H9 (cell line): ENCODE data around the gene TEX19. TPM values are rescaled to one million over a fixed set of nuclear protein-coding genes. Genes with fewer than 3 reads are reported as not detected.

Source experiments
- DNase-seq: peaks from one replicate; pipeline ENCODE4 v3.0.0-alpha.2; 2017
- H2AFZ ChIP-seq: one replicate; pipeline ENCODE4 v1.6.1; 2013; ENCODE audit warnings: mild to moderate bottlenecking, low read length, control low read depth, moderate library complexity
- H2AK5ac ChIP-seq: 2 replicates; pipeline ENCODE4 v1.6.1; 2013; ENCODE audit warnings: low read length, control low read depth, mixed read lengths; ENCODE audit not compliant: insufficient read length
- H2BK120ac ChIP-seq: one replicate; pipeline ENCODE4 v1.6.1; 2013; ENCODE audit warnings: low read depth, mild to moderate bottlenecking, low read length, control low read depth, inconsistent platforms; ENCODE audit not compliant: poor library complexity, severe bottlenecking
- H2BK12ac ChIP-seq: 2 replicates; pipeline ENCODE4 v1.6.1; 2013; ENCODE audit warnings: low read length, control low read depth, mixed read lengths, low read depth; ENCODE audit not compliant: insufficient read length
- H2BK15ac ChIP-seq: 2 replicates; pipeline ENCODE4 v1.6.1; 2013; ENCODE audit warnings: low read depth, low read length, control low read depth
- H2BK20ac ChIP-seq: one replicate; pipeline ENCODE4 v1.6.1; 2013; ENCODE audit warnings: low read depth, mild to moderate bottlenecking, low read length, control low read depth, inconsistent platforms; ENCODE audit not compliant: poor library complexity, severe bottlenecking
- H2BK5ac ChIP-seq: 2 replicates; pipeline ENCODE4 v1.6.1; 2013; ENCODE audit warnings: low read length, control low read depth, mixed read lengths; ENCODE audit not compliant: insufficient read length
- H3K14ac ChIP-seq: 2 replicates; pipeline ENCODE4 v1.6.1; 2013; ENCODE audit warnings: low read length, control low read depth; ENCODE audit not compliant: insufficient read depth
- H3K18ac ChIP-seq: 2 replicates; pipeline ENCODE4 v1.6.1; 2013; ENCODE audit warnings: low read depth, mild to moderate bottlenecking, mixed read lengths, low read length, control low read depth; ENCODE audit not compliant: insufficient read length
- H3K23ac ChIP-seq: 2 replicates; pipeline ENCODE4 v1.6.1; 2013; ENCODE audit warnings: low read length, control low read depth, mixed read lengths, low read depth; ENCODE audit not compliant: insufficient read length
- H3K23me2 ChIP-seq: 2 replicates; pipeline ENCODE4 v1.6.1; 2013; ENCODE audit warnings: low read depth, mild to moderate bottlenecking, mixed read lengths, low read length, control low read depth; ENCODE audit not compliant: insufficient read length, poor library complexity, severe bottlenecking
- H3K27ac ChIP-seq: 2 replicates; pipeline ENCODE4 v1.5.1; 2013; ENCODE audit warnings: low read length, control low read depth, mixed read lengths, low read depth; ENCODE audit not compliant: insufficient read length
- H3K27me3 ChIP-seq: 2 replicates; pipeline ENCODE4 v1.6.1; 2013; ENCODE audit warnings: low read length, control low read depth, inconsistent platforms; ENCODE audit not compliant: insufficient read depth
- H3K4ac ChIP-seq: 2 replicates; pipeline ENCODE4 v1.6.1; 2013; ENCODE audit warnings: low read depth, mild to moderate bottlenecking, control low read depth, inconsistent platforms, low read length, moderate library complexity
- H3K4me1 ChIP-seq: 2 replicates; pipeline ENCODE4 v1.6.1; 2013; ENCODE audit warnings: low read length, control low read depth, inconsistent platforms; ENCODE audit not compliant: insufficient read depth
- H3K4me2 ChIP-seq: 2 replicates; pipeline ENCODE4 v1.6.1; 2013; ENCODE audit warnings: low read length, control low read depth, mixed read lengths; ENCODE audit not compliant: insufficient read length, insufficient read depth
- H3K56ac ChIP-seq: 2 replicates; pipeline ENCODE4 v1.6.1; 2013; ENCODE audit warnings: low read depth, mild to moderate bottlenecking, mixed read lengths, low read length, control low read depth; ENCODE audit not compliant: insufficient read length
- H3K79me1 ChIP-seq: 2 replicates; pipeline ENCODE4 v1.6.1; 2013; ENCODE audit warnings: low read depth, mild to moderate bottlenecking, moderate library complexity, low read length, control low read depth, inconsistent platforms; ENCODE audit not compliant: insufficient read depth, poor library complexity, severe bottlenecking
- H3K79me2 ChIP-seq: 2 replicates; pipeline ENCODE4 v1.6.1; 2013; ENCODE audit warnings: low read length, control low read depth, inconsistent platforms; ENCODE audit not compliant: insufficient read depth
- H3K9ac ChIP-seq: 2 replicates; pipeline ENCODE4 v1.6.1; 2013; ENCODE audit warnings: low read length, control low read depth, mixed read lengths; ENCODE audit not compliant: insufficient read length; ENCODE audit errors: extremely low read depth
- H3K9me3 ChIP-seq: one replicate; pipeline ENCODE4 v1.6.1; 2013; ENCODE audit warnings: low read depth, low read length, inconsistent platforms; ENCODE audit not compliant: control insufficient read depth
- H3T11ph ChIP-seq: one replicate; pipeline ENCODE4 v1.6.1; 2013; ENCODE audit warnings: mild to moderate bottlenecking, low read length, control low read depth, inconsistent platforms
- H4K20me1 ChIP-seq: one replicate; pipeline ENCODE4 v1.6.1; 2013; ENCODE audit not compliant: control insufficient read depth, insufficient read length, insufficient read depth
- H4K5ac ChIP-seq: 2 replicates; pipeline ENCODE4 v1.6.1; 2013; ENCODE audit warnings: low read depth, mild to moderate bottlenecking, mixed read lengths, low read length, control low read depth; ENCODE audit not compliant: insufficient read length
- H4K8ac ChIP-seq: replicated peaks from 2 replicates; pipeline ENCODE4 v1.6.1; 2013; ENCODE audit warnings: low read length, control low read depth, mixed read lengths, low read depth; ENCODE audit not compliant: insufficient read length
- H4K91ac ChIP-seq: 2 replicates; pipeline ENCODE4 v1.6.1; 2013; ENCODE audit warnings: low read depth, mild to moderate bottlenecking, moderate library complexity, mixed read lengths, low read length, control low read depth; ENCODE audit not compliant: insufficient read length
- H3K27ac Mint-ChIP-seq, 3 experiments: 2 replicates in 2 of 3; 3 replicates in 1 of 3; pipeline ENCODE4 v1.8.0; 2020 to 2021; ENCODE audit warnings: mixed read lengths in 3 of 3, mild to moderate bottlenecking in 1 of 3, moderate library complexity in 1 of 3
- H3K27me3 Mint-ChIP-seq: 2 replicates; pipeline ENCODE4 v1.8.0; 2021; ENCODE audit warnings: low read depth, mild to moderate bottlenecking, moderate library complexity, mixed read lengths
- H3K36me3 Mint-ChIP-seq, 3 experiments: 2 replicates in 2 of 3; 3 replicates in 1 of 3; pipeline ENCODE4 v1.8.0; 2020 to 2021; ENCODE audit warnings: low read depth in 3 of 3, mixed read lengths in 3 of 3; ENCODE audit not compliant: insufficient read depth in 1 of 3
- H3K4me1 Mint-ChIP-seq, 2 experiments: 2 replicates each; pipeline ENCODE4 v1.8.0; 2020; ENCODE audit warnings: mixed read lengths in 2 of 2
- H3K4me3 Mint-ChIP-seq, 2 experiments: 2 replicates in 1 of 2; 3 replicates in 1 of 2; pipeline ENCODE4 v1.8.0; 2020 to 2021; ENCODE audit warnings: mild to moderate bottlenecking in 2 of 2, mixed read lengths in 2 of 2, moderate library complexity in 1 of 2
- H3K9me3 Mint-ChIP-seq, 2 experiments: 2 replicates in 1 of 2; 3 replicates in 1 of 2; pipeline ENCODE4 v1.8.0; 2020; ENCODE audit warnings: mild to moderate bottlenecking in 2 of 2, mixed read lengths in 2 of 2, moderate library complexity in 1 of 2
- WGBS: extraction: QIAGEN DNeasy Blood & Tissue Kit; methylation state at CpG from one replicate; pipeline ENCODE4 v1.1.7; 2013; ENCODE audit warnings: missing lambda C conversion rate, low lambda C conversion rate, mixed read lengths; ENCODE audit not compliant: insufficient read length; ENCODE audit errors: extremely low coverage; 5-methylcytosine and 5-hydroxymethylcytosine counted together
- total RNA-seq: library from RNA; stranded (reverse); gene quantifications from 2 replicates; pipeline ENCODE4 v1.2.1, GENCODE V29; 2021
- TF ChIP-seq, protein P1 (sequence below): fragments of 200-600 bp; sonication (generic); conservative IDR thresholded peaks from 3 replicates; pipeline ENCODE4 v1.8.0; 2021; ENCODE audit warnings: antibody characterized with exemption, mild to moderate bottlenecking

The TEX19 gene
- total RNA-seq, 1 experiment from 2014 or later: 1.4 TPM

DNA sequence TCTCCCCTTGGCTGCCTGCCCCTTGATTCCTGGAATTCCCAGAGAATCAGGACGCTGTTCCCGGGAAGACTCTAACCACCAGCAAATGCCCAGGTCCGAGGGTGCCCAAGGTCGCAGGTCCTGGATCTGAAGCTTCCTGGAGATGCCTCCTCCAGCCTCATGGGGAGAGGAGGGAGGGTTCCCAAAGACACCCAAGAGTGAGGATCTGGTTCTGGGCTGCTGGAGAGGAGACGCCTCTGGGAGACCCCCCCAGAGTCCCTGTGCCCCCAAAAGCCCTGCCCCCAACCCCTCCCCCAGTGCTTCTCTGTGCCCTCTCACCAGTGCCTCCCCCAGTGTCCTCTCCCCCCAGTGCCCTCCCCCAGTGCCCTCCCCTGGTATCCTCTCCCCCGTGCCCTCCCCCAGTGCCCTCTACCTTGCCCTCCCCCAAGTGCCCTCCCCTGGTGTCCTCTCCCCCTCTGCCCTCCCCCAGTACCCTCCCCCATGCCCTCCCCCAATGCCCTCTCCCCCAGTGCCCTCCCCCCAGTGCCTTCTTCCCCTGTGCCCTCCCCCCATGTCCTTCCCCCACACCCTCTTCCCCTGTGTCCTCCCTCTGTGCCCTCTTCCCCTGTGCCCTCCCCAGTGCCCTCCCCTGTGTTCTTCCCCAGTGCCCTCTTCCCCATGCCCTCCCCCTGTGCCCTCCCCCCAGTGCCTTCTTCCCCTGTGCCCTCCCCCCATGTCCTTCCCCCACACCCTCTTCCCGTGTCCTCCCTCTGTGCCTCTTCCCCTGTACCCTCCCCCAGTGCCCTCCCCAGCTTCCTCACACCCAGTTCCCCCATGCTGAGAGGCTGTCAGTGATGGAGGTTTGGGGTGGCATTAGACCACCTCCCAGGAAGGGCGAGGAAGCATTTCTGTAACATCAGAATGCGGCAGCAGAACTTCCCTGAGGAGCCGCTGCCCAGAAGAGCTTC, 19.1 kb upstream of the TEX19 start:
- Histone ChIP-seq H3K27ac (no peak overlapping the region), H3T11ph (no peak overlapping the region), H2BK5ac (no peak overlapping the region), H2BK12ac (no peak overlapping the region), H3K79me1 (no peaks in the 10 kb centered on the region), H2BK120ac (no peak overlapping the region), H3K4ac (no peak overlapping the region), H3K23me2 (peaks cover 2% of the 10 kb centered on the region), H3K4me2 (no peak overlapping the region), H3K56ac (no peak overlapping the region), H3K9me3 (no peaks in the 10 kb centered on the region), H3K23ac (no peak overlapping the region), H2BK15ac (no peak overlapping the region), H2BK20ac (no peak overlapping the region), H3K27me3 (peaks cover 3% of the 10 kb centered on the region; the same call in 1 of the 2 replicates), H2AFZ (no peak overlapping the region), H3K14ac (peak overlapping the region; percentile 78), H4K8ac (no peak overlapping the region), H4K91ac (no peak overlapping the region), H2AK5ac (no peak overlapping the region), H3K18ac (no peak overlapping the region), H3K4me1 (no peaks in the 10 kb centered on the region), H3K9ac (no peak overlapping the region), H4K5ac (no peak overlapping the region), H3K79me2 (no peaks in the 10 kb centered on the region), H4K20me1 (no peaks in the 10 kb centered on the region)
- Mint-ChIP-seq H3K27ac (no peak overlapping the region), H3K27me3 (peaks cover 80% of the 10 kb centered on the region), H3K4me1 (peaks cover 20 to 31% of the 10 kb centered on the region in 2 experiments), H3K9me3 (peaks cover 15 to 17% of the 10 kb centered on the region in 2 experiments), H3K36me3 (peaks cover 3 to 8% (median 6%) of the 10 kb centered on the region in 3 experiments; a peak in 6 of 7 replicates), H3K4me3 (no peak overlapping the region)
- WGBS: no CpG with 5 or more reads among the region's 10 CpGs
- TF ChIP-seq, protein P1, sequence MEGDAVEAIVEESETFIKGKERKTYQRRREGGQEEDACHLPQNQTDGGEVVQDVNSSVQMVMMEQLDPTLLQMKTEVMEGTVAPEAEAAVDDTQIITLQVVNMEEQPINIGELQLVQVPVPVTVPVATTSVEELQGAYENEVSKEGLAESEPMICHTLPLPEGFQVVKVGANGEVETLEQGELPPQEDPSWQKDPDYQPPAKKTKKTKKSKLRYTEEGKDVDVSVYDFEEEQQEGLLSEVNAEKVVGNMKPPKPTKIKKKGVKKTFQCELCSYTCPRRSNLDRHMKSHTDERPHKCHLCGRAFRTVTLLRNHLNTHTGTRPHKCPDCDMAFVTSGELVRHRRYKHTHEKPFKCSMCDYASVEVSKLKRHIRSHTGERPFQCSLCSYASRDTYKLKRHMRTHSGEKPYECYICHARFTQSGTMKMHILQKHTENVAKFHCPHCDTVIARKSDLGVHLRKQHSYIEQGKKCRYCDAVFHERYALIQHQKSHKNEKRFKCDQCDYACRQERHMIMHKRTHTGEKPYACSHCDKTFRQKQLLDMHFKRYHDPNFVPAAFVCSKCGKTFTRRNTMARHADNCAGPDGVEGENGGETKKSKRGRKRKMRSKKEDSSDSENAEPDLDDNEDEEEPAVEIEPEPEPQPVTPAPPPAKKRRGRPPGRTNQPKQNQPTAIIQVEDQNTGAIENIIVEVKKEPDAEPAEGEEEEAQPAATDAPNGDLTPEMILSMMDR: no peak
- no peak for DNase-seq
